Measurements from ENCODE around the gene YBX2.
"Not testable (repeated sequence)": the region's sequence is repeated elsewhere in the genome, so short reads cannot be mapped to it uniquely, and the experiment has no call there.

The YBX2 gene

DNA sequence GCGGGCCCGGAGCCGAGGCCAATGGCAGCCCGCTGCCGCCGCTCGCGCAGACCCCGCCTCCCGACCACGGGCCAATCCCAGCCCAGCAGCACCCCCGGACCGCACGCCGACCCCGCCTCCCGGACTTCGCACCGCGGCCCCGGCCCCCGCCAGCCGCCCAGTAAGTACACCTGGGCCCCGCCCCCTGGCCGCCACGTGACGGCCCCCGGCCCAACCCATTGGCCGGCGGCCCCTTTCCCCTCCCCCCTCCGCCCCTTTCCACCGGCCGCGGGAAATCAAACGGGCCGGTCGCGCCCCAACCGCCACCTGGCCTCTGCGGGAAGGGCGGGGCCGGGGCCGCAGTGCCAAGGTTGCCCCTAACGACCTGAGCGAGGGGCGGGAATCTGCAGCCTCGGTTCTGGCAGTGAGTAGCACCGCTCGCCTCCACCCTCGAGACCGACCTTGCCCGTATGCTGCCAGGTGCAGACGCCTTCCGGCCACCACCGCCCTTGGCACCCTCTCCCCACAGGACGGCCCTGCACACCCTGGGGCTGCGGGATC, at the start of gene YBX2:
YBX2 (minus strand) TSS at position 26 of the 540 bp plus-strand sequence. CDS start 139 bp downstream, outside the sequence.
- TF ChIP-seq, protein P1, sequence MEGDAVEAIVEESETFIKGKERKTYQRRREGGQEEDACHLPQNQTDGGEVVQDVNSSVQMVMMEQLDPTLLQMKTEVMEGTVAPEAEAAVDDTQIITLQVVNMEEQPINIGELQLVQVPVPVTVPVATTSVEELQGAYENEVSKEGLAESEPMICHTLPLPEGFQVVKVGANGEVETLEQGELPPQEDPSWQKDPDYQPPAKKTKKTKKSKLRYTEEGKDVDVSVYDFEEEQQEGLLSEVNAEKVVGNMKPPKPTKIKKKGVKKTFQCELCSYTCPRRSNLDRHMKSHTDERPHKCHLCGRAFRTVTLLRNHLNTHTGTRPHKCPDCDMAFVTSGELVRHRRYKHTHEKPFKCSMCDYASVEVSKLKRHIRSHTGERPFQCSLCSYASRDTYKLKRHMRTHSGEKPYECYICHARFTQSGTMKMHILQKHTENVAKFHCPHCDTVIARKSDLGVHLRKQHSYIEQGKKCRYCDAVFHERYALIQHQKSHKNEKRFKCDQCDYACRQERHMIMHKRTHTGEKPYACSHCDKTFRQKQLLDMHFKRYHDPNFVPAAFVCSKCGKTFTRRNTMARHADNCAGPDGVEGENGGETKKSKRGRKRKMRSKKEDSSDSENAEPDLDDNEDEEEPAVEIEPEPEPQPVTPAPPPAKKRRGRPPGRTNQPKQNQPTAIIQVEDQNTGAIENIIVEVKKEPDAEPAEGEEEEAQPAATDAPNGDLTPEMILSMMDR (IDR thresholded peaks at IDR 0.05; ENCODE audit: low read depth, low read length), result no peak
- DNase-seq (ENCODE audit: low read depth), result peak; percentile 59
- H3K4me3 ChIP-seq (ENCODE audit: low read depth, low read length), result no peak within 1 kb of the TSS

DNA sequence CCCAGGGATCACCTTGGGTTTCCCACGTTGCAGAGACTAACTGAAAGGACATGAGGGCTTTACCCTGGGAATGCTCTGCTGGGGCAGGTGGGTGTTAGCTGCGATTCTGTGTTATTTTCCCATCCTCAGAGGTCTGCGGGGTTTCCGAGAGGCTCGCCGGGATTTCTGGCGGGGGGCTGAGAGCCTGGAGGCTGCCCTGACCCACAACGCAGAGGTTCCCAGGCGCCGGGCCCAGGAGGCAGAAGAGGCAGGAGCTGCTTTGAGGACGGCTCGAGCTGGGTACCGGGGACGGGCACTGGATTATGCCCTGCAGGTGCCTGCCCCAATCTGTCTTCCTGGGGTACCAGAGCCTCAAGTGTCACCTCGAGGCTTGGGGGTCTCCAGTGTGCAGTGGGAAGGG, 48.8 kb upstream of the YBX2 start:
- TF ChIP-seq POLR2A (IDR thresholded peaks at IDR 0.05; ENCODE audit: extremely low read depth, insufficient read length) (no peak), MYC (IDR thresholded peaks at IDR 0.05; ENCODE audit: low read depth, low read length) (no peak)
- TF ChIP-seq, protein P1 (IDR thresholded peaks at IDR 0.05; ENCODE audit: low read depth, low read length), result no peak
- TF ChIP-seq, protein P2, sequence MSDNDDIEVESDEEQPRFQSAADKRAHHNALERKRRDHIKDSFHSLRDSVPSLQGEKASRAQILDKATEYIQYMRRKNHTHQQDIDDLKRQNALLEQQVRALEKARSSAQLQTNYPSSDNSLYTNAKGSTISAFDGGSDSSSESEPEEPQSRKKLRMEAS (IDR thresholded peaks at IDR 0.05; ENCODE audit: low read depth, low read length), result no peak
- H3K4me3 ChIP-seq (ENCODE audit: low read depth, low read length), result no peak overlapping the region
- DNase-seq (ENCODE audit: low read depth), result no peak

DNA sequence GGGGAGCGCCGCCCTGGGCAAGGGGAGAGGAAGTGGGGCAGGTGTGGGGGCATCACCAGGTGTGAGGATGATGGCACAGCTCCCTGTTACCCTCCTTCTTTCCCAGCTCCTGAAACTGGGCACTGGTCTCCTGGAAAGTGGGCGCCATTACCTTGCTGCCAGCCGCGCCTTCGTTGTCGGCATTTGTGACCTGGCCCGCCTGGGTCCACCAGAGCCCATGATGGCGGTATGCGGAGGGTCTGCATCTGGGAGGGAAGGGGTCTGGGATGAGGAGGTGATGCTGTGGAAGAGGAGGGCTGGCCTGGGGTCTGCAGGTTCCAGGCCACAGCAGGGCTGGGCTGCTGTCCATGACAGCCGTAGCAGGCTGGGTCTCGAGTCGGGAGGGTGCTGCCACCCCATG, 47.4 kb upstream of the YBX2 start:
- no peak for DNase-seq (ENCODE audit: low read depth)
- TF ChIP-seq MYC (IDR thresholded peaks at IDR 0.05; ENCODE audit: low read depth, low read length), result no peak
- TF ChIP-seq POLR2A (IDR thresholded peaks at IDR 0.05; ENCODE audit: extremely low read depth, insufficient read length), result no peak
- TF ChIP-seq, protein P1 (IDR thresholded peaks at IDR 0.05; ENCODE audit: low read depth, low read length), result no peak
- TF ChIP-seq, protein P2 (IDR thresholded peaks at IDR 0.05; ENCODE audit: low read depth, low read length), result no peak
- H3K4me3 ChIP-seq (ENCODE audit: low read depth, low read length), result no peak overlapping the region

DNA sequence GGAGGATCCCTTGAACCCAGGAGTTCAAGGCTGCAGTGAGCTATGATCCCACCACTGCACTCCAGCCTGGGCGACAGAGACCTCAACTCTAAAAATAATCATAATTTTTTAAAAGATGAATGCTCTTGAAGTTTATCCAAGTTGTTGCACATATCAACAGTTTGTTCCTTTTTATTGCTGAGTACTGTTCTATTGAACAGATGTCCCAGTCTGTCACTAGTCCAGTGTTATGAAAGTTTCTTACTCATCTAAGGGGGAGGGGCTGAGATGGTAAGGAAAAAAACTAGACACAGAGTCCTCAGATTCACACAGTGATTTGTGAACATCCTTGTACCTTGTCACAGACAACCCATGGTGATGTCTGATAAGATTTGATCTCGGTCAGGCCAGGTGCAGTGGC, 45.7 kb upstream of the YBX2 start:
- no peak overlapping the region for H3K4me3 ChIP-seq (ENCODE audit: low read depth, low read length)
- TF ChIP-seq MYC (IDR thresholded peaks at IDR 0.05; ENCODE audit: low read depth, low read length), result no peak
- TF ChIP-seq, protein P1 (IDR thresholded peaks at IDR 0.05; ENCODE audit: low read depth, low read length), result no peak
- no peak for TF ChIP-seq POLR2A (IDR thresholded peaks at IDR 0.05; ENCODE audit: extremely low read depth, insufficient read length)
- TF ChIP-seq, protein P2 (IDR thresholded peaks at IDR 0.05; ENCODE audit: low read depth, low read length), result no peak
- DNase-seq (ENCODE audit: low read depth), result peak; percentile 23

DNA sequence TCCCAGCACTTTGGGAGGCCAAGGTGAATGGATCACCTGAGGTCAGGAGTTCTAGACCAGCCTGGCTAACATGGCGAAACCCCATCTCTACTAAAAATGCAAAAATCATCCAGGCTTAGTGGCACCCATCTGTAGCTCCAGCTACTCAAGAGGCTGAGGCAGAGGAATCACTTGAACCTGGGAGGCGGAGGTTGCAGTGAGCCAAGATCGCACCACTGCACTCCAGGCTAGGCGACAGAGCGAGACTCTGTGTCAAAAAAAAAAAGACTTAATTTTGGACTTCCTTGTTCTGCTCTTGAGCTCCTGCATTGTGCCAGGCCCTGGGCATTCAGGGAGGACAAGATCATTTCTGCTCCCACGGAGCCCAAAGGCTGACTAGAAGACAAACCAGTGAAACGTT, 43.2 kb upstream of the YBX2 start:
- H3K4me3 ChIP-seq (ENCODE audit: low read depth, low read length), result peak overlapping the region; percentile 77
- not testable (repeated sequence) for DNase-seq (ENCODE audit: low read depth)

DNA sequence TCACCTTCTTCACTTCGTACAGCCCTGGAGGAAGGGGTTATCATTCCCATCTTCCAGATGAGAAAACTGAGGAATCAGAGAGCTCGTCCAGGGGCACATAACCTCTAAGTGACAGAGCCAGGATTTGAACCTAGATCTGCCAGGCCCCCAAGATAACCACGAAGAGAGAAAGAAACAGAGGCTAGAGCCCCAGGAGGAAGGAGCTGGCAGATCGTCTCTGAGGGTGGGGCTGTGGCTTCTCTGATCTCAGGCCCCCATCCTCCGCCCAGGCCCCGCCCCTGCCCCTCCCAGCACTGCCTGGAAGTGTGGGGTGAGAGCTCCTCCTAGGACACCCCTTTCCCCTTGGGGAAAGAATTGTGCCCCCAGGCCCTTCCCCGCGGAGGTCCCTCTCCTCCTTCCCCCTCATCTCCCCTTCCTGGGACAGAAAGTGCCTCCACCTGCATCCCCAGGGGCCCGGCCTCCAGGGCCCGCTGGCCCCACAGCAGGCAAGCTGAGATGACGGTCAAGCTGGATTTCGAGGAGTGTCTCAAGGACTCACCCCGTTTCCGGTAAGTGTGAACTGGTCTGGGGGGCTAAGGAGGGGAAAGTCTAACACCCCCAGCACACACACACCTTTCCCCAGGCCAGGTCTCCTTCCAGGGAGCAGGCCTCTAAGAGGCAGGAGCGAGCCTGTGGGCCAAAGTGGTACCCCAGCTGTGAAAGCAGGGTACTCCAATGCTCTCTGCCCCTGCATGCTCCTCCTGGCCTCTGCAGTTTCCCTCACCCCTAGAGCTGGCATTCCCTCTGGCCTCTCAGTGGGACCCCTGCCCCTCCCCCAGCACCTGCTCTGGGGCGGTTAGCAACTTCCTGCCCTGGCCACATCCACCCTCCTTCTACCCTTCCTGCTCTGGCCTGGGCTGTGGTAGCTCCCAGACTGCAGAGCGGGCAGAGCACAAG, 42.1 kb upstream of the YBX2 start, which contains the start of gene ACAP1:
ACAP1 (plus strand) TSS at position 290 of the 936 bp plus-strand sequence; CDS start at position 496, 206 bp downstream.
- DNase-seq (ENCODE audit: low read depth), result peak; percentile 83
- TF ChIP-seq POLR2A (IDR thresholded peaks at IDR 0.05; ENCODE audit: extremely low read depth, insufficient read length) (no peak), MYC (IDR thresholded peaks at IDR 0.05; ENCODE audit: low read depth, low read length) (0 out of 2 replicates have a peak, but pooled peaks have one; percentile 54)
- TF ChIP-seq, protein P2 (IDR thresholded peaks at IDR 0.05; ENCODE audit: low read depth, low read length), result peak; percentile 54
- TF ChIP-seq, protein P1 (IDR thresholded peaks at IDR 0.05; ENCODE audit: low read depth, low read length), result no peak
- H3K4me3 ChIP-seq (ENCODE audit: low read depth, low read length), result peak within 1 kb of the TSS; percentile 77

DNA sequence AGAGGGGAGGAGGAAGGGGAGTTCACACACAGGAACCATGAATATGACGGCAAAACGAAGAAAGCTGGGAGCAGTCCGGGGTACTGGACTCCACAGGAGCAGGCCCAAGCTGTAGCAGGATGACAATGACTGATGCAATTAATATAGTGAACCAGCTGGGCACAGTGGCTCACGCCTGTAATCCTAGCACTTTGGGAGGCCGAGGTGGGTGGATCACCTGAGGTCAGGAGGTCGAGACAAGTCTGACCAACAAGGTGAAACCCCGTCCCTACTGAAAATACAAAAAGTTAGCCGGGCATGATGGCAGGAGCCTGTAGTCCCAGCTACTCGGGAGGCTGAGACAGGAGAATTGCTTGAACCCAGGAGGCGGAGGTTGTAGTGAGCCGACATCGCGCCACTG, 41.3 kb upstream of the YBX2 start:
- peak overlapping the region; percentile 77 for H3K4me3 ChIP-seq (ENCODE audit: low read depth, low read length)
- DNase-seq (ENCODE audit: low read depth), result not testable (repeated sequence)
